ENCODE measurements around the gene STK39. TPM values are rescaled to one million over a fixed set of nuclear protein-coding genes. Genes with fewer than 3 reads are reported as not detected.

STK39 gene
- total RNA-seq, 1 donor from 2014 or later: 45.9 TPM

DNA sequence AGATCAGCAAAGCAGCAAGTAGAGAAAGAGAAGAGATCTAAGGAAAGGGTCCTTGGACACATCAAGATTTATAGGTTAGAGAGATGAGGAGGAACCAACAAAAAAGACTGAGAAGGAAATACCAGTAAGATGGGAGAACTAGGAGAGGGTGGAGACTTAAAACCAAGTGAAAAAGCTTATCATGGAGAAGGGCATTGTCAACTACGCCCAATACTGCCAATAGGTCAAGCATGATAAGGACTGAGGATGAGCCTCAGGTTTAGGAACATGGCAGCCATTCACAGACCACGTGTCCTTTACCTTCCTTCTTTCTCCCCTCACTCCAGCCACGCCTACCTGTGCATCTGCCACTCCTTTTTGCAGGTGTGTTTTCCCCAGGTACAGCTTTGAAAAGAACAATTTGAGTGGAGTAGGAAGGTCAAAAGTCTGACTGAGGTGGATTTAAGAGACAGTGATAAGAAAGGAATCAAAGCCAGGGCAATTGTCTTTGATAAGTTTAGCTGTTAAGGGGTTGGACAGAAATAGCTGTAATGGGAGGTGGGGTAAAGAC, 238.7 kb downstream of the STK39 start:
- DNase-seq (ENCODE audit: low read depth): no peak

GRCh38 chr2:168006498-168006897, 240.9 kb downstream of the STK39 start:
- no peak for DNase-seq (ENCODE audit: low read depth)

- no peak for DNase-seq (ENCODE audit: low read depth)
Measured at GRCh38 chr2:168005586-168005985, 241.8 kb downstream of the STK39 start.

- no peak for DNase-seq (ENCODE audit: low read depth)
Measured at GRCh38 chr2:168003876-168004275, 243.5 kb downstream of the STK39 start.

DNA sequence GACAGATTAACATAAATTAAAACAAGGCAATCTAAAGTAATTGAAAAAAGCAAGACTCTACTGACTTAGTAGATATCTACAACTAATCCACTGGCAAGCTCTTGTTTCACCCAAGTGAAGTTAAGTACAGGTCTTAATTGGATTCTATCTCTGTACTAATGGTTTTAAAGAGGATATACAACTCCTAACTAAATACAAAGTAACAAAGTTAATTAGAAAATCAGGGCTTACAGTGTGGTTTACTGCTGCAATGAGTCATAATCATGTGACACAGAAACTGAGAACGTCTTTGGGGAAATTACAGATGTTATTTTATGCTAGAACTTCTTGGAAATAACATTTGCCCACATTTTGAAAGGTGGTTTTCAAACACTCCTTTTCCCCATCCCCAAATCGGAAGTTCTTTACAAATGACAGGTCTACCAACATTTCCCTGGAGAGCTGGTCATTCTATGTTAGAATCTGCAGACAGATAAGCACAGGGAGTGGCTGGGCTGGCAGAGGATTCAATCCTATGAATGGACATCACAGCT, 245.3 kb downstream of the STK39 start:
- peak; percentile 21 for DNase-seq (ENCODE audit: low read depth)

GRCh38 chr2:167992278-167992677, 255.1 kb downstream of the STK39 start:
- no peak for DNase-seq (ENCODE audit: low read depth)

- no peak for DNase-seq (ENCODE audit: low read depth)
Measured at GRCh38 chr2:167990062-167990461, 257.3 kb downstream of the STK39 start.

GRCh38 chr2:167988296-167988695, 259.1 kb downstream of the STK39 start:
- peak; percentile 53 for DNase-seq (ENCODE audit: low read depth)

DNA sequence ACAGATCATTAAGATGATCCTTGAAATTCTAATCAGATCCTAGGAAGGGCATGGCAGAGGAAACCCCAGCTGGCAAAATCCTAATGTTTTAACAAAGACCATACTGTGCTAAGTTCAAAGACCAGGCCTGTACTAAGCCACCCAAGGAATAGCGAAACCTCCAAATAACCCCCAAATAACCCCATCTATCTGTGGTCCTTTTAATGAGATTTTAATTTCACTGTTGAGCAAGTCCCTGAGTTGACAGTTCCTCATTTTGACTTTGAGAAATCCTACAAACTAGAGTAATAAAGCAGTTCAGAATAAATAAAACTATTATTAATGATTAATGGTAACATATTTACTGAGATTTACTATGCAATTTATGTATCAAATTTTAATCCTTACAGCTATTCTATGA, 259.8 kb downstream of the STK39 start:
- no peak for DNase-seq (ENCODE audit: low read depth)

- DNase-seq (ENCODE audit: low read depth): no peak
Measured at GRCh38 chr2:167987026-167987425, 260.4 kb downstream of the STK39 start.

GRCh38 chr2:167986223-167986622, 261.2 kb downstream of the STK39 start:
- DNase-seq (ENCODE audit: low read depth): no peak

DNA sequence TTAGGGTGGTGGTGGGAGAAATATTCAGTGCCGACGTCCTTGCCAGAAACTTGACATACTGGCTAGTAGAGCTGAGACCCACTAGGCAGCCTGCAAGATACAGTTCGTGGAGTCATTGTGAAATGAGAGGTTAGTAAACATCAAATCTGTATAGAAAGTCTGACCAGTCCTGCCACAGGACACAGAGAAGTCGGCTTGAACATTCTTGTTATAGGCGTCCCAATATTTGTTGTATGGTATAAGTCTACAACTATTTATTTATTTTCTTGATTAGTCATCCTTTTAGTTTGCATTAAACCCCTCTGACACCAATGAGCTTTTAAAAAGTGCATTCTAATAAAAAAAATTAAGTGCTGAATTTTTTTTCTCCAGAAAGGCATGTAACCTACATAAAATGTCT, 265.4 kb downstream of the STK39 start:
- DNase-seq (ENCODE audit: low read depth): no peak

- DNase-seq (ENCODE audit: low read depth): no peak
Measured at GRCh38 chr2:167980439-167980838, 267.0 kb downstream of the STK39 start.

- no peak for DNase-seq (ENCODE audit: low read depth)
Measured at GRCh38 chr2:167972746-167973145, 274.6 kb downstream of the STK39 start.

DNA sequence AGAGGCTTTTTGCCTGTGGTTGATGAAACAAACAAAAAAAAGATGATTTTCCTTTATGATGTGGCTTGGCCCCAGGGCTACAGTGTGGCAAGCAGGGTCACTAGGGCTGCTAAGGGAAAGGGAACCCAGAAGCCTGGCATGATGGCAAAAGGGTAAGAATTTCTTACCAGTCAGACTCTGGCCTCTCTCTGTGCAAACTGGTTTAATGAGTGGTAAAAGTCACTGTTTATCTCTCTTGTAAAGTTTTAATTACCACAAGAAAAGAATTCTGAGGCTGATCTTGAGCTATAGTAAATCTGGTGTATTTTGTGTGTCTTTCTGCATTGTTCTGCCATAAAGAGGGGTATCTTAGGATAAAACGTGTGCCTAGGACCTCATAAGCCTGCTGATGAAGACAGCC, 275.4 kb downstream of the STK39 start:
- no peak for DNase-seq (ENCODE audit: low read depth)

- DNase-seq (ENCODE audit: low read depth): no peak
Measured at GRCh38 chr2:167966937-167967913, 280.2 kb downstream of the STK39 start.

DNA sequence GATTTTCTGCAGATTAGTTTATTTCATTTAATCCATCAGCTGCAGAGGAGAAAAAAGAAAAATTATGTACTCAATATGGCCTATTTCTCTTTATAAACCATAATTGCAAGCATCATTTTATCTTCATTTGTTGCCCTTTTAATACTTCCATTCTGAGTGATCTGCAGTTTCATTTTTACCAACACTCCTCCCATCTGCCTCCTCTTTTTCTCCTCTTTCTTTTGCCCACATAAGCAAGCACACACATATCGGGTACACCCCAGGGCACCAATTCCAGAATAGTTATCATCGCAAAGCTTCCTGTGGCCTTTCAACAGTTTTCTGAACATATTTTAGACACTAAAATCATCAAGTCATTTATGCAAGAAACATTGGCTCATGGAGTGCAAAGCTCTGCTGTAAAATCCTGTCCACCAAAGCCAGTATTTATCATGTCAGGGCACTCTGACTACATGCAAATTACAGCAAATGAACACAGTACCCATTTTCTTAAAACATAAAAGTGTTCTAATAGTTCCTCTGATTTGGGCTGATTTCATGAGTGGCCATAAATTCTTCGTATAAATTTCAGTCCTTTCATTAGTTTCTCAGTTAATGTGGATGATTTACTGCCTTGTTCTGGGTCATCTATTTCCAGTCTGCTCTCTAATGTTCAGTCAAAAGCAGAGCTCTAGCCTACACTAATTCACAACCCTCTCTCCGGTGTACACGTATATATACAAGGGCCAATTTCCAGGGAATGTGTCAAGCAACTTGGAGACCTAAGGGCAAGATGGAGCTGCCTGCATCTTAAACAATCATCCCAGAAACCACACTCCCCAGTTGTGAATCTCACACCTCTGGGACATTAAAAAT, 281.3 kb downstream of the STK39 start:
- no peak for DNase-seq (ENCODE audit: low read depth)

DNA sequence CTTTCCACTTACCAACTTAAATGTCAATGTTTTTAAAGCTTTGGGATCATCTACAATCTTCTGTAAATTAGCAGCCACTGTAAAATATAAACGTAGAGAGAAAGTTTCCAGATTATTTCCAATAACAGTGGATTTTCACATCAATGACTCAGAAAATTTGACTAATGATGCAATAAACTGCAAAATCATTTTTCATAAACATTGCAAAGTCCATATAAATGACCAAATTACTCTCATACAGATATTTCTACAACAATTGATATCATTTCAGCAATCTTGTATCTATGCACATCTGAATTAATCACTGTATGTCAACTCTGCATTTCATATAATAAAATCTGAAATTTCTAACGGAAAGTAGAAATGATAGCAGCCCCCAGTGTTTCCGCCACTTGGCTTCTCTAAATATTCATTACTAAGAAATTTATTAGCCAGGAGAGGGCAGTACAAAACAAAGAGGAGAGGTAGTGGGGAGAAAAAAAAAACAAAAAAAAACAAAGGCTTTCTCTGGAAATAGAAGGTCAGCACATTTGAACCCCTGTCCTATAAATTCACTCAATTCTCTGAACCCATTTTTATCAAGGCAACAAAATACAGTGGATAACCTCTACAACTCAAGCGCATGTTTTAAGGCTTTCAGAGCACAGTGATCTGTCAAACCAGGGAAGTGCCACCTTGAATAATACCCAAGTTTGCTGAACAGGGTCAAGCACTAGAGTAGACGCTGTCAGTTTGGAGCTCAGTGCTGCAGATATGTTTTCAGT, 282.6 kb downstream of the STK39 start:
- peak; percentile 27 for DNase-seq (ENCODE audit: low read depth)

- DNase-seq (ENCODE audit: low read depth): no peak
Measured at GRCh38 chr2:167963899-167964649, 283.3 kb downstream of the STK39 start.
